PC-9 (cell line): ENCODE data around the gene CLDN24.

Experiments
- EZH2 ChIP-seq: fragments of 200-600 bp; sonication (generic); IDR thresholded peaks from 2 replicates; pipeline ENCODE4 v1.8.0; 2017; ENCODE audit warnings: antibody characterized with exemption, low read depth
- TF ChIP-seq, protein P1 (sequence below): fragments of 200-600 bp; sonication (generic); conservative IDR thresholded peaks from 2 replicates; pipeline ENCODE4 v1.6.1; 2017; ENCODE audit warnings: mixed run types, antibody characterized with exemption, mild to moderate bottlenecking, moderate library complexity

DNA sequence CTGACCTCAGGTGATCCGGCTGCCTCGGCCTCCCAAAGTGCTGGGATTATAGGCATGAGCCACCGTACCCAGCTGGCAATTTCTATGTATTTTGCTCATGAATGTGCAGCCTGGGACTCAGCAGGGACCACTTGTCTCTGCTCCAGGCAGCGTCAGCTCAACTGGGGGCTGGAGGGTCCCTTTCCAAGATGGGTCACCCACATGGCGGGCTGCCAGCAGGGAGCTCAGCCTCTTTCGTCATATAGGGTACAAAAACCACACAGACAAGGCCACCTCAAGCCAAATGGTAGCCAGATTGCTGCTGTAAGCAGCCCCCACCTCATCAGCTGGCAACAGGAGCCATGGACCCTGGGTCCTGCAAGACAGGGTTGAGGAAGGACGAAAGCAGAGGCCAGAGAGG is 2.4 kb upstream of the CLDN24 start:
- TF ChIP-seq, protein P1, sequence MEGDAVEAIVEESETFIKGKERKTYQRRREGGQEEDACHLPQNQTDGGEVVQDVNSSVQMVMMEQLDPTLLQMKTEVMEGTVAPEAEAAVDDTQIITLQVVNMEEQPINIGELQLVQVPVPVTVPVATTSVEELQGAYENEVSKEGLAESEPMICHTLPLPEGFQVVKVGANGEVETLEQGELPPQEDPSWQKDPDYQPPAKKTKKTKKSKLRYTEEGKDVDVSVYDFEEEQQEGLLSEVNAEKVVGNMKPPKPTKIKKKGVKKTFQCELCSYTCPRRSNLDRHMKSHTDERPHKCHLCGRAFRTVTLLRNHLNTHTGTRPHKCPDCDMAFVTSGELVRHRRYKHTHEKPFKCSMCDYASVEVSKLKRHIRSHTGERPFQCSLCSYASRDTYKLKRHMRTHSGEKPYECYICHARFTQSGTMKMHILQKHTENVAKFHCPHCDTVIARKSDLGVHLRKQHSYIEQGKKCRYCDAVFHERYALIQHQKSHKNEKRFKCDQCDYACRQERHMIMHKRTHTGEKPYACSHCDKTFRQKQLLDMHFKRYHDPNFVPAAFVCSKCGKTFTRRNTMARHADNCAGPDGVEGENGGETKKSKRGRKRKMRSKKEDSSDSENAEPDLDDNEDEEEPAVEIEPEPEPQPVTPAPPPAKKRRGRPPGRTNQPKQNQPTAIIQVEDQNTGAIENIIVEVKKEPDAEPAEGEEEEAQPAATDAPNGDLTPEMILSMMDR = no peak
- TF ChIP-seq EZH2 = no peak
